HG03575 (cell line): Measurements from ENCODE around the gene MRPS34.

Experiments
- ATAC-seq: cut with Tn5 transposase; IDR thresholded peaks from one replicate; pipeline ENCODE4 v1.9.1; 2021; ENCODE audit not compliant: unreplicated experiment, insufficient number of reproducible peaks, low FRiP score; ENCODE audit errors: extremely low read depth

Gene MRPS34

GRCh38 chr16:1784977-1785845 lies 12.3 kb upstream of the MRPS34 start:
- ATAC-seq: no peak

DNA sequence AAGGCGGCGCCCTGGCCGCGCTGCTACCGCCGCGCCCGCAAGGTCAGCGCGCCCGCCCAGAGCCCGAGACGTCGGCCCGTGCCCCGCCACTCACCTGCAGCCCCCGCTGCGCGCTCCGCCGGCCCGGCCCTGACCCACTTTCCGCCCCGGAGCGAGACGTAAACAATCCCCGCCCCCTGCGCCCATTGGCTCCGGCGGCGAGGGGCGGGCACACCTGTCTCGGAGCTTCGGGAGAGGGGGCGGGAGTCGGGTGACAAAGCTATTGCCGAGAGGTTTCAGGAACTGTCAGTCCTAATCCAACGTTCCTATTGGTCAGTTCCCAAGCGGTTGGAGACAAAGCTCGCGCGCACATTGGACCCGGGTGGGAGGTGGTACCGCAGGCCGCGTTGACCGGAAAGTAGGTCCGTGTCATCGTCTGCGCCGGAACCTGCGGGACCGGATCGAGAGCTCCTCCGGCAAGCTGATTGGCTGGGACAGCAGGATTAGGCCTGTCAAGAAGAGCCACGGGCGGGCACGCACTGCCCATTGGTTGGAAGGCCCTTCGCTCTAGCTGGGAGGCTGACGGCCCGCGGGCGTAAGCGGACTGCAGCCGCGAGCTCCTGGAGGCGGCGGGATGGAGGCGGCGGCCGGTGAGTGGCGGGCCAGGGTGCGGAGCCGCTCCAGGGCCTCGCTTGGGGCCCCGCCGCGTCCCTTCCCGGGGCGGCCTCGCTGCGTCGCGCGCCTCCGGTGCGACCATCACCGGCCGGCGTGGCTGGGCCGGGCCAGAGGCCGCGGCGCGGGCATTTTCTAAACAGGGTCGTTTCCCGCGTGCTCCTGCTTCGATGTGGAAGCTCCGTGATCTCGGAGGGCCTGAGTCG lies 9.7 kb upstream of the MRPS34 start, which contains the start of the genes NUBP2 and SPSB3:
TSS of gene NUBP2 (plus strand) at position 553 of the 857 bp plus-strand sequence. CDS start at position 614, 61 bp downstream.
TSS of gene SPSB3 (minus strand) at position 164 of the 857 bp plus-strand sequence. CDS start 1,088 bp downstream, outside the sequence.
- ATAC-seq: peak; percentile 60

DNA sequence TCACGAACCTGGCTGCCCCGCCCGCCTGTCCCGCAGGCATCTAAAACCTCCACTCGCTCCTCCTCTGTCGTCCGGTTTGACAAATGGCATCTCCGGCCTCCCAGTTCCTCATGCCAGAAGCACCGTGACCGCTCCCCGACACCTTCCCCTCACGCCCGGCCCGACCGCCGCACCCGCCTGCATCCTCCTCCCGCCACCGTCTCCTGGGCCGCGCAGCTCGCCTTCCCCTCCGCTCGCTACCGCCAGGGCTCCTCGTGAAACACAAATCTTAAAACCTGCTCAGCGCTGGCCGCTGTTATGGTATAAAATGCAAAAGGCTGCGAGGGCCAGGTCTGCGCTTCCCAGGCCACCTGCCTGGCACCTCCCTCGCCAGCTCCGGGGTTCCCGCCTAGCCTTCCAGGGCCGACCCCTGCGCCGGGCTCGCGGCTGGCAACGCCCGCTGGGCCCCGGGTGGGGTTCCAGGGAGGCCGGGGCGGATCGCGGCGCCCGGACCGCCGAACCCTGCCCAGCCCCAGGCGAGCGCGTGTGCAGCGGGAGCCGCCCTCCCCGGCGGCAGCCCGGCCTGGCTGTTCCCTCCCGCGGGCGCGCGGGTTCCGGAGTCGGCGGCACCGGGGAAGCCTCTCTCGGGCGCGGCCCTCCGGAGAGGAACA lies 8.9 kb upstream of the MRPS34 start:
- ATAC-seq: no peak

DNA sequence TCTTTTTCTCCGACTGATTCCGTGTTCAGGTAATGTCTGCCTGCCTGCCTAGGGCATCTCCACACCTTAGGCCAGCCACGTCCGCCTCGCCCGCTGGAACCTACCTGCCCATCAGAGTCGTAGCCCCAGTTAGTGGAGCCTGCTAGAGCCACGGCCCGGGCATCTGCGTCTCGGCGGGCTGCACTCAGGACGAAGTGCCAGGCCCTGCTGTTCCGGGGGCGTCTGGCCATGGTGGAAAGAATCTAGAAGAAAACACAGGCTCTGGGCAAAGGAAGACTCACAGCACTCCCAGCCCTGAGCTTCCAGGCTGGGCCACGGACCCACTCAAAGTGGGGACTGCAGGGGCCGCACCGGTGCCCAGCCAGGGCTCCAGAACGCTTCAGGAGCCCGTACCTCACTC lies 8.3 kb upstream of the MRPS34 start:
- no peak for ATAC-seq

DNA sequence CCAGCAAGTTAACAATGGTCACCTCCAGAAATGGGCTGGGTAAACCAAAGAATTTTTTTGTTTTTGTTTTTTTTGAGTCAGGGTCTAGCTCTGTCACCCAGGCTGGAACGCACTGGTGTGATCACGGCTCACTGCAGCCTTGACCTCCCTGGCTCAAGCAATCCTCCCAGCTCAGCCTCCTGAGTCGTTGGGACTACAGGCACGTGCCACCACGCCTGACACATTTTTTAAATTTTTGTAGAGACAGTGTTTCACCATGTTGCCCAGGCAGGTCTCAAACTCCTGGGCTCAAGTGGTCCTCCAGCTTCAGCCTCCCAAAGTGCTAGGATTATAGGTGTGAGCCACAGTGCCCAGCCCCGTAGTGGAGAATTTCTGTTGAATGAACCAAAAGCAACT lies 7.7 kb upstream of the MRPS34 start:
- no peak for ATAC-seq

GRCh38 chr16:1779741-1780676 lies 7.1 kb upstream of the MRPS34 start:
- ATAC-seq: no peak

- ATAC-seq: no peak
These were observed 6.3 kb upstream of the MRPS34 start for GRCh38 chr16:1779234-1779701.

- ATAC-seq: no peak
These were observed 5.6 kb upstream of the MRPS34 start for GRCh38 chr16:1778200-1779179.

GRCh38 chr16:1777375-1778199 lies 4.7 kb upstream of the MRPS34 start:
- no peak for ATAC-seq

- ATAC-seq: no peak
These were observed 4.0 kb upstream of the MRPS34 start for GRCh38 chr16:1776991-1777374.

DNA sequence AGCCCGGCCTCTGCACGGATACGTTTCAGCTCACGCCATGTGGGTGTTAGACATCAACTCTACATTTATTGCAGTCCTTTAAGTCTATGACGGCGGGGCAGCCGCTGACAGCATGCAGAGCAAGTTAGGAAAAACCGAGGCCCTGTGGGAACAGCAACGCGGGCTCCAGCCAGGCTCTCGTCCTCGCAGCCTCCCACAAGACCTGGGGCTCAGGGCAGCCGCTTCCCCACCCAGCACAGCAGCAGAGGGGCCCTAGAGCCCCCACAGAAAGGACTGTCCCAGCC lies 3.7 kb upstream of the MRPS34 start:
- no peak for ATAC-seq

- no peak for ATAC-seq
These were observed 3.1 kb upstream of the MRPS34 start for GRCh38 chr16:1775846-1776671.

GRCh38 chr16:1775006-1775845 lies 2.3 kb upstream of the MRPS34 start:
- no peak for ATAC-seq

- ATAC-seq: no peak
These were observed 1.5 kb upstream of the MRPS34 start for GRCh38 chr16:1774448-1774780.
